Subcutaneous abdominal adipose tissue (tissue), 5 donors: ENCODE data around the gene TMEM41B.

Experiments
- H3K27ac ChIP-seq: one replicate; pipeline ENCODE4 v1.7.0; 2013; ENCODE audit warnings: low read depth, mild to moderate bottlenecking, inconsistent platforms, low read length, moderate library complexity
- H3K27me3 ChIP-seq, 5 donors: one replicate each; pipeline ENCODE4 v1.7.0; 2013; ENCODE audit warnings: low read length in 5 of 5, inconsistent platforms in 1 of 5; ENCODE audit not compliant: control insufficient read depth in 5 of 5, insufficient read depth in 4 of 5
- H3K36me3 ChIP-seq, 5 donors: one replicate each; pipeline ENCODE4 v1.7.0; 2013; ENCODE audit warnings: low read length in 5 of 5; ENCODE audit not compliant: control insufficient read depth in 5 of 5, insufficient read depth in 5 of 5
- H3K4me1 ChIP-seq, 5 donors: one replicate each; pipeline ENCODE4 v1.7.0; 2013; ENCODE audit warnings: low read length in 5 of 5, mild to moderate bottlenecking in 3 of 5, moderate library complexity in 1 of 5; ENCODE audit not compliant: control insufficient read depth in 5 of 5, insufficient read depth in 5 of 5
- H3K4me3 ChIP-seq, 5 donors: one replicate each; pipeline ENCODE4 v1.7.0; 2013; ENCODE audit warnings: low read length in 5 of 5, low read depth in 1 of 5
- H3K9ac ChIP-seq, 5 donors: one replicate each; pipeline ENCODE4 v1.7.0; 2013; ENCODE audit warnings: low read length in 5 of 5, mild to moderate bottlenecking in 4 of 5, moderate library complexity in 3 of 5
- H3K9me3 ChIP-seq, 5 donors: one replicate each; pipeline ENCODE4 v1.7.0; 2013; ENCODE audit warnings: low read length in 5 of 5; ENCODE audit not compliant: control insufficient read depth in 5 of 5
- donor health status: healthy.
- donor health status: healthy.
- donor health status: healthy.
- donor health status: healthy.
- donor health status: healthy.

TMEM41B gene

DNA sequence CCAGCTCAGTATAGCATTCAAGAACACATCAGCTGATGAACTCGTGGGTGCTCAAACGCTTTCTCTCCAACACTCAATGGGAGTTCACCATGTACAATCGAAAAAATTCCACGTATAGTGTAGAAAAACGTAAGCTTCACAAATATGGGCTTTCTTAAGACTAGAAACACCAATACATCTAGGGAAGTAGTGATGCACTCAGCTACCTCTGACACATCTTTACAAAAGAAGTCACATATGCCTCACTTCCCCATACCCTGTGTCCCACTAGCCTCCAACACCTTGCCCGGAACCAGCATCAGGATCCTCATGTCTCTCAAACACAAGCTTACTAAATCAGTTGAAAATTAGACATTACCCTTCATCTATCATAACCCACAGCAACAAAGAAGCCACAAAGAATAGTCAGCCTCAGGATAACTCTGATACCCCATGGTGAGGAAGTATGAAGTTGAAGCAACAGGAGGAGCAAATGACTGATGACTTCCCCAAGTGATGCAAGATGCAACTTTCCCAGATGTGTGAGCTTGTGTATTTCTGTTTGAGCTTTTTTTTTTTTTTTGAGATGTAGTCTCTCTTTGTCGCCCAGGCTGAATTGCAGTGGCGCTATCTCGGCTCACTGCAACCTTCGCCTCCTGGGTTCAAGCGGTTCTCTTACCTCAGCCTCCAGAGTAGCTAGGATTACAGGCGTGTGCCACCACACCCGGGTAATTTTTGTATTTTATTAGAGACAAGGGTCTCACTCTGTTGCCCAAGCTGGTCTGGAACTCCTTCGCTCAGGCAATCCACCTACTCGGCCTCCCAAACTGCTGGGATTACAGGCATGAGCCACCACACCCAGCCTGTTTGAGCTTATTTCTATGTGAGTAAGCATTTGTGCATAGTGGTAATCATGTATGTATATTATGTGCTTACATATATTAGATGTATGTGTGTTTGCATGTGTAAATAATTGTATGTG, 40.7 kb downstream of the TMEM41B start:
- Histone ChIP-seq H3K4me1 (peaks cover 0 to 13% (median 5%) of the 10 kb centered on the region in 5 donors), H3K27me3 (no peaks in the 10 kb centered on the region), H3K9ac (no peak overlapping the region), H3K36me3 (no peaks in the 10 kb centered on the region), H3K27ac (no peak overlapping the region), H3K9me3 (no peaks in the 10 kb centered on the region), H3K4me3 (no peak overlapping the region)

DNA sequence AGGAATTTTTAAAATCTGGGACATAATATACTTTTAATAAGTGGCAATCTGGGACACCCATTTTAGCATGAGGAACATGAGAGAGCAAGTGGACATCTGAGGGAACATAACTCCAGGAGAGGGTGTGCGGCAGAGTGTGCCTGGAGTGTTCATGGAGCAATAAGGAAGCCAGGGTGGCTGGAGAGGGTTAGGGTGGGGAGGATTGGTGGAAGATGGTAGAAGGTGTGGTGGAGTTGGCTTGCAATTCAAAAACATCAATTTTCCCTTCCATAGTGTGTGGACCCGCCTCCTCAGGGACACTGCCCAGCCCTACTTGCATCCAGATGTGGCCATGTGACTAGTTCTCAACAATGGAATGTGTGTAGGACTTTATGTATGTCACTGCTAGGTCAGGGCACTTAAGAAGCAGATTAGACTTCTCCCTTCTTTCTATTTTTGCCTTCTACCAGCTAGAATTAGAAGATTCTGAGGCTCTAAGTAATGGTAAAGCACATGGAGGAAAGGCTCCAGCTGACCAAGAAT, 44.8 kb downstream of the TMEM41B start:
- H3K4me1 ChIP-seq: peaks cover 4 to 15% (median 7%) of the 10 kb centered on the region in 5 donors
- no peaks in the 10 kb centered on the region for H3K36me3 ChIP-seq
- H3K27ac ChIP-seq: no peak overlapping the region
- H3K9ac ChIP-seq: no peak overlapping the region
- H3K9me3 ChIP-seq: no peaks in the 10 kb centered on the region
- H3K27me3 ChIP-seq: no peaks in the 10 kb centered on the region
- H3K4me3 ChIP-seq: no peak overlapping the region

GRCh38 chr11:9267680-9268079, 46.7 kb downstream of the TMEM41B start:
- H3K36me3 ChIP-seq: no peaks in the 10 kb centered on the region
- no peak overlapping the region for H3K27ac ChIP-seq
- H3K27me3 ChIP-seq: no peaks in the 10 kb centered on the region
- H3K9me3 ChIP-seq: no peaks in the 10 kb centered on the region
- H3K4me1 ChIP-seq: peaks cover 4 to 12% (median 7%) of the 10 kb centered on the region in 5 donors
- H3K9ac ChIP-seq: no peak overlapping the region
- H3K4me3 ChIP-seq: no peak overlapping the region

GRCh38 chr11:9266926-9267325, 47.5 kb downstream of the TMEM41B start:
- no peaks in the 10 kb centered on the region for H3K27me3 ChIP-seq
- peaks cover 4 to 12% (median 10%) of the 10 kb centered on the region in 5 donors for H3K4me1 ChIP-seq
- no peaks in the 10 kb centered on the region for H3K36me3 ChIP-seq
- H3K4me3 ChIP-seq: no peak overlapping the region
- H3K27ac ChIP-seq: no peak overlapping the region
- no peak overlapping the region for H3K9ac ChIP-seq
- H3K9me3 ChIP-seq: no peaks in the 10 kb centered on the region

GRCh38 chr11:9266132-9266736, 48.2 kb downstream of the TMEM41B start:
- Histone ChIP-seq H3K27me3 (no peaks in the 10 kb centered on the region), H3K4me3 (peak overlapping the region in 3 of 5 donors; percentile 77 to 88 (median 82)), H3K9ac (peak overlapping the region in 2 of 5 donors; percentile 77 to 95), H3K9me3 (no peaks in the 10 kb centered on the region), H3K4me1 (peaks cover 4 to 14% (median 13%) of the 10 kb centered on the region in 5 donors), H3K27ac (peak overlapping the region; percentile 99), H3K36me3 (no peaks in the 10 kb centered on the region)

DNA sequence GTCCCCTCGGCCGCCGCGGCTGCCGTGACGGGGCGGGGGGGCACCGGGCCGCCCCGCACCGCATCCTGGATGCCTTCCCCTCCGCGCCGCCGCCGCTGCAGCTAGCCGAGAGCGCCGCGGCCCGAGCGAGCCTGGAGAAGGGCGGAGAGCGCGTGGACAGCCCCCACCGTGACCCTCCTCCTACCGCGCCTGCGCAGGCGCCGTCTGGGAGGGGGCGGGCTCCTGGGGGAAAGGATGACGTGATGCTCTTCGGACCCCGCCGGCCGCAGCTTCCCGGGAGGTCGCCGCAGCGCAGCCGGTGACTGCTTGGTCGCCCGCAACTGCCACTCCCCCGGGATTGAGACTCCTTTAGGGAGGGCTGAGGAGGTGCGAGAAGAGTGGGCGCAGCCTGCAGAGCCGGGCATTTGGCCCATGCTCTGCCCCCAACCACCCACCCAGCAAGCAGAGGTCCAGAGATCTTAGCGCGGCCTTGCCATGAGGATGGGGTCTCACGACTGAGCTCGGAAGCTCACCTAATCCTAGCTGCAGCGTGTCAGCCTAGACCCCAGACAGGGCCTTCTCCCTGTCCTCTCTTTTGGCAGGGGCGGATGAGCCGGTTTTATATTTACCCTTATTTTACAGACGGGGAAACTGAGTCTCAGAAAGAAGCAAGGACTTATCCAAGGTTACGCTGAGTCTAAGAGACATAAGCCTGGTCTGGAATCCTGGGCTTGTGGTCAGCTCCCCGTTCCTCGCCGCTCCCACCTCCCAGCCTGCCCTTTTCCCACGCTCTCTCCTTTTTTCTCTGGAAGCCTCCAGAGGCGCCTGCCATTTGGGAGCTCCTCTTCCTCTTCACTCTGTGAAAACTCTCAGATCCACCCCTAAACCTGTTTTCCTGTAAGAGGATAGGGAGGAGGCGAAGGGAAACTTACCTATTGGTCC, 48.9 kb downstream of the TMEM41B start, which contains the start of gene DENND5A:
TSS of gene DENND5A (minus strand) at position 140 of the 921 bp plus-strand sequence. CDS start 281 bp downstream, outside the sequence.
- no peaks in the 10 kb centered on the region for H3K9me3 ChIP-seq
- H3K4me1 ChIP-seq: peaks cover 4 to 22% (median 18%) of the 10 kb centered on the region in 5 donors
- peak within 1 kb of the TSS; percentile 81 to 98 (median 96) for H3K9ac ChIP-seq
- H3K4me3 ChIP-seq: peak within 1 kb of the TSS; percentile 73 to 93 (median 88)
- H3K27ac ChIP-seq: peak within 1 kb of the TSS; percentile 99
- no peaks in the 10 kb centered on the region for H3K36me3 ChIP-seq
- H3K27me3 ChIP-seq: no peaks in the 10 kb centered on the region

- no peaks in the 10 kb centered on the region for H3K27me3 ChIP-seq
- no peaks in the 10 kb centered on the region for H3K36me3 ChIP-seq
- H3K9ac ChIP-seq: peak overlapping the region; percentile 81 to 98 (median 96)
- H3K9me3 ChIP-seq: no peaks in the 10 kb centered on the region
- H3K27ac ChIP-seq: peak overlapping the region; percentile 99
- peak overlapping the region; percentile 73 to 93 (median 88) for H3K4me3 ChIP-seq
- H3K4me1 ChIP-seq: peaks cover 4 to 30% (median 27%) of the 10 kb centered on the region in 5 donors
Observed at GRCh38 chr11:9264316-9265210, 49.8 kb downstream of the TMEM41B start.

DNA sequence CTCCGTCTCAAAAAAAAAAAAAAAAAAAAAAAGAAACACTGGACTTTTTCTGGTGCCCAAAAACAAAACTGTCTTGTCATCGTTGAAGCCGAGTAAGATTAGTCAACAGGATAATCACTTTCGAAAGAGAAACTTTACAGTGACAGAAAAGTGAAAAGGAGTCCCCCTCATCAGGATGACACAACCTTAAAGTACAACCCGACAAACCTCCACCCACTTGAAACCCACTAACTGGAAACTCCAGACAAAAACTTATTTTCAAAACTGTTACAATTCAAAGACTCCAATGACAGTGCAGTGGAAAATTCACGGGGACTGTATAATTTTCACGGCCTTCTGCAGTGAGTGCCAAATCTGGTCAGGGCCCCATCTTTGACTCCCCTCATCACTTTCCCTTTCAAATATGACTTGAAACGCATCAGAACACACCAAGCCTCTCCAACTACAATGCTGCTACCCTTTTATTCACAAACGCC, 50.5 kb downstream of the TMEM41B start:
- Histone ChIP-seq H3K4me3 (peak overlapping the region; percentile 73 to 93 (median 88)), H3K36me3 (no peaks in the 10 kb centered on the region), H3K4me1 (peaks cover 4 to 32% (median 28%) of the 10 kb centered on the region in 5 donors), H3K27me3 (no peaks in the 10 kb centered on the region), H3K9me3 (no peaks in the 10 kb centered on the region), H3K27ac (peak overlapping the region; percentile 99), H3K9ac (peak overlapping the region; percentile 81 to 98 (median 96))
